ENCODE results near the gene TTF1. TPM values are rescaled to one million over a fixed set of nuclear protein-coding genes. Genes with fewer than 3 reads are reported as not detected.

TTF1 gene
- total RNA-seq, 1 donor = 6.9 TPM

DNA sequence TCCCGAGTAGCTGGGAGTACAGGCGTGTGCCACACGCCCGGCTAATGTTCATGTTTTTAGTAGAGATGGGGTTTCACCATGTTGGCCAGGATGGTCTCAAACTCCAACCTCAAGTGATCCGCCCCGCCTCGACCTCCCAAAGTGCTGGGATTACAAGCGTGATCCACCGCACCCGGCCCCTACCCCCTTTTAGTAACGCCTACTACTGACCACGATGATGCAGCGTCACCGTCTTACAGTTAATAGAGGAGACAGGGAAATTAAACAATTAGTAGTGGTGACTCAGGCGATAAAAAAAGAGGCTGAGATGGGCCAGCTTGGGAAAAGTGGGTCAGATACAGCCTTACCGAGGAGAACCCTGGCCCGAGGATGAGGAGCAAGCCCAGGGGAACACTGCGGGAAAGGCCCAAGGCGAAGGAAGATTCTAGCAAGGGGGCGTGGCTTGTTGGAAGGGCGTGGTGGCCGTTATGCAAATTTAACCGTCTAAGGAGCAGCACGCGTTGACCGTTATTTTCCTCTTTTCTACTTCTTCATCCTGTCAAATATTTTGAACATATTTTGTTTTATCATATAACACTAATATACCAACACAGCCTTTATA lies 50.2 kb downstream of the TTF1 start:
- TF ChIP-seq, protein P1, sequence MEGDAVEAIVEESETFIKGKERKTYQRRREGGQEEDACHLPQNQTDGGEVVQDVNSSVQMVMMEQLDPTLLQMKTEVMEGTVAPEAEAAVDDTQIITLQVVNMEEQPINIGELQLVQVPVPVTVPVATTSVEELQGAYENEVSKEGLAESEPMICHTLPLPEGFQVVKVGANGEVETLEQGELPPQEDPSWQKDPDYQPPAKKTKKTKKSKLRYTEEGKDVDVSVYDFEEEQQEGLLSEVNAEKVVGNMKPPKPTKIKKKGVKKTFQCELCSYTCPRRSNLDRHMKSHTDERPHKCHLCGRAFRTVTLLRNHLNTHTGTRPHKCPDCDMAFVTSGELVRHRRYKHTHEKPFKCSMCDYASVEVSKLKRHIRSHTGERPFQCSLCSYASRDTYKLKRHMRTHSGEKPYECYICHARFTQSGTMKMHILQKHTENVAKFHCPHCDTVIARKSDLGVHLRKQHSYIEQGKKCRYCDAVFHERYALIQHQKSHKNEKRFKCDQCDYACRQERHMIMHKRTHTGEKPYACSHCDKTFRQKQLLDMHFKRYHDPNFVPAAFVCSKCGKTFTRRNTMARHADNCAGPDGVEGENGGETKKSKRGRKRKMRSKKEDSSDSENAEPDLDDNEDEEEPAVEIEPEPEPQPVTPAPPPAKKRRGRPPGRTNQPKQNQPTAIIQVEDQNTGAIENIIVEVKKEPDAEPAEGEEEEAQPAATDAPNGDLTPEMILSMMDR (IDR thresholded peaks at IDR 0.05; ENCODE audit: insufficient read depth, low read depth, low read length) = no peak
- no peak overlapping the region for H3K4me3 ChIP-seq (ENCODE audit: low read depth, low read length)
- DNase-seq (ENCODE audit: low read depth) = no peak

DNA sequence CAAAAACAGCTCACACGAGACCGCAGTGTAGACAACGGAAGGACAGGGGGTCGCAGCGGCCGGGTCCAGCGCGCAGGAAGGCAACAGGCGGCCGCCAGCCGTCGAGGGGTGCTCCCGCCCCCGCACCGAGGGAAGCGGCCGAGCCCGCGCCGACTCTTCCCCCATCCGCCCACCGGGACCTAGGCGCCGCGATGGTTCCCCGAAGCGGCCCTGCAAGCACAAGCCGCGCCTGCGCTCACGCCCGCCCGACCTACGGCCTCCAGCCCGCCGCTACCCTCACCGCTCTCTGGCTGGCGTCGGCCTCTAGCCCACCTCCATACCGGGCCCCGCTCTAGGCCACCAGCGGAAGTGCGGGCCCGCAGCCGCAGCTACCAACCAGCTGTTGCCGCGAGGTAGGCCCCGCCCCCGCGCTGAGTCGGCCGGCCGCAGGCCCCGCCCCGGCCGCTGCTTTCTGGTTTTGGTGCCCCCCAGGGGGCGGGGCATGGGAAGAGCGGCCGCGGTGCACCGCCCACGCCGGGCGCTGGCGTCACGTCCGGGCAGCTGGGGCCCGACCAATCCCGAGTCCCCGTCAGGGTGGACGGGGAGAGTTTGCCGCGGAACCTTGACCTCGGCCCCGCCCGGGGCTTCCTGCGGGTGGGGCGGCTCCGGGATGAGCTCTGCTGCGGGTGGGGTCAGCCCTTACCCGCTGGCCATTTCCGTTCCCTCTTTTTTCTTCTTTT lies 51.8 kb downstream of the TTF1 start, which contains the start of gene SETX:
Gene SETX (minus strand): TSS at position 350 of the 719 bp plus-strand sequence. CDS start 5,558 bp downstream, outside the sequence.
- TF ChIP-seq, protein P1 (IDR thresholded peaks at IDR 0.05; ENCODE audit: insufficient read depth, low read depth, low read length) = no peak
- peak within 1 kb of the TSS; percentile 84 for H3K4me3 ChIP-seq (ENCODE audit: low read depth, low read length)
- DNase-seq (ENCODE audit: low read depth) = peak; percentile 98

DNA sequence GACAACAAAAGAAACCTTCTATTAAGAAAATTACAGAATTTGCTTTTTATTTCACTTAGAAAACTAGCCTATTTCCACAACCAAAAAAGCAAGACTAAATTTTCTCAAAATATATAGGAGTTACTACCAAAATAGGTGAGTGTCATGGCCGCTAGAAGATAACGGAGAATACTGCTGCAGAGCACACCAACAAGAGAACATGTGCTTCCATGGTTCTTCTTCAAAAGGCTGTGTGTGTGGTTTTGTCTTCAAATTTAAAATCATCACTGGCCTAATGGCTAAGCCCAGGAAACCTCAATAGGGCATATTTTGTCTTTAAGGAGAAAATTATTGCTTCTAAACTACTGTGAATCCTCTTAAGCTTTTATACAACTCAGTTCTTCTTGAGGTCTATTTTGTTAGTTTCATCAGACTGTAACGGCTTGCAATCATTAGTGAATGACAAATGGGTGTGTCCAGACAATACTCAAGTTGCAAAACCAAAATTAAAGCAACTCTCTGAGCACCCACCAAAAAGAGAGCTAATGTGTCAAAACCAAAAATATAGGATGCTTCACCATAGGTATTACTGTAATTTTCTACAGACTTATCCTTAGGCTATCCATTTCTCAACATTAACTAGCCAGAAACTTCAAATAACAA lies 55.1 kb downstream of the TTF1 start:
- peak; percentile 5 for DNase-seq (ENCODE audit: low read depth)
- H3K4me3 ChIP-seq (ENCODE audit: low read depth, low read length) = peak overlapping the region; percentile 46
- TF ChIP-seq, protein P1 (IDR thresholded peaks at IDR 0.05; ENCODE audit: insufficient read depth, low read depth, low read length) = no peak

DNA sequence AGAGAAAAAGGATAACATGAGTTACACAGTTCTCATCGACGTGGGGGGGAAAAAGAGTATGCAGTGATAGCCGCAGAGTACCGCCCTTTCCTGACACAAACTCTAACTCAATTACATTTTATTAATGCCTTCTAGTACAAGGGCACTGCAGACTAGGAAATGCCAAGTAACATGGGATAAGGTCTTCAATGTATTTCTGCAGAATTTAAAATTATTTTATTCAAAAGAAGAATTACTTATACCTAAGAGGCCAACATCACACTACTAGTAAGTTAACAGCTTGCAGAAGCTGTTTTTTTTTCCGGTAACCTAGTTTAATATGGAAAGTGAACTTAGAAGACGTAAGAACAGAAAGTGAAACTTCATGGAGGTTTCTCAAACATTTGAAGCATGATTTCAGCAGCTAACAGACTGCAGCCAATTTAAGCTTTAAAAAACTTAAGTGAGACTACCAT lies 55.8 kb downstream of the TTF1 start:
- TF ChIP-seq, protein P1 (IDR thresholded peaks at IDR 0.05; ENCODE audit: insufficient read depth, low read depth, low read length) = no peak
- peak; percentile 70 for DNase-seq (ENCODE audit: low read depth)
- peak overlapping the region; percentile 46 for H3K4me3 ChIP-seq (ENCODE audit: low read depth, low read length)

DNA sequence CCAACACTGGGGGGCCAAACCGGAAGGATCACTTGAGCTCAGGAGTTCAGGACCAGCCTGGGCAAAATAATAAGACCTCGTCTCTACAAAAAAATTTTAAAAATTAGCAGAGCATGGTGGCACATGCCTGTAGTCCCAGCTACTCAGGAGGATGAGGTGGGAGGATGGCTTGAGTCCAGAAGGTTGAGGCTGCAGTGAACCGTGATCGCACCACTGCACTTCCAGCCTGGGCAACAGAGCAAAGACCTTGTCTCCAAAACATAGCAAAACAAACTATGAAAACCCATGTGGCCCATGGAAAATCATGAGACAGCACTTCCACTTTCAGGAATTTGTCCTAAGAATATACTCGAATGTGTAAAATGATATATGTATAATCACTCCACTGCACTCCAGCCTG lies 58.0 kb downstream of the TTF1 start:
- H3K4me3 ChIP-seq (ENCODE audit: low read depth, low read length) = no peak overlapping the region
- DNase-seq (ENCODE audit: low read depth) = no peak
- TF ChIP-seq, protein P1 (IDR thresholded peaks at IDR 0.05; ENCODE audit: insufficient read depth, low read depth, low read length) = no peak

DNA sequence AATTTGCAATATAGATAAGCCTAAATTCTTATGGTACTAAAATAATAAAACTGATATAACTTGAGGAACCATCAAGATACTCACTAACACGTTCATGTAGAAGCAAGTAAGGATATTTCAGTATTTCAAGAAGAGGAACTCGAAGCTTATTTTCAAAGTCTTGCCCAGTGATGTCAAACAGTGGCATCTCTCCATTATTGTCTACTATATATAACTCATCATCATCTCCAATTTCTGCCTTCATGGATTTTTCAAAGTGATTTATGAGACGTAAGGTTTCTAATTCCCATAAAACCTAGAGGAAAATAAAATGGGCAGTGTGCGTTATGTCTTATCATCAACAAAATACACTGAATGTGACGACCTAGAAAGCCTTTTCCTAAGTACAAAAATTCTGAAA lies 60.5 kb downstream of the TTF1 start:
- TF ChIP-seq, protein P1 (IDR thresholded peaks at IDR 0.05; ENCODE audit: insufficient read depth, low read depth, low read length) = no peak

More for the DNA sequence above, 60.5 kb downstream of the TTF1 start:
- H3K4me3 ChIP-seq (ENCODE audit: low read depth, low read length) = no peak overlapping the region
- DNase-seq (ENCODE audit: low read depth) = no peak
